RWPE2 (cell line): Measurements from ENCODE around the gene VWC2L.

Experiments
- ATAC-seq: fragments of 200-7000 bp; cut with Tn5 transposase; 3 replicates; pipeline ENCODE4 v1.9.1; 2021; ENCODE audit warnings: low read depth
- DNase-seq: peaks from one replicate; pipeline ENCODE4 v3.0.0-alpha.2; 2020; ENCODE audit warnings: low spot score
- H3K27ac ChIP-seq: fragments of 450-650 bp; 2 replicates; pipeline ENCODE4 v1.5.1; 2017; ENCODE audit warnings: mild to moderate bottlenecking; ENCODE audit not compliant: poor library complexity, severe bottlenecking
- H3K27me3 ChIP-seq: fragments of 250-450 bp; sonication (Bioruptor Pico); 2 replicates; pipeline ENCODE4 v1.5.1; 2021; ENCODE audit warnings: mild to moderate bottlenecking, moderate library complexity; ENCODE audit not compliant: insufficient read depth, poor library complexity, severe bottlenecking
- H3K36me3 ChIP-seq: fragments of 250-450 bp; sonication (Bioruptor Pico); 2 replicates; pipeline ENCODE4 v1.5.1; 2020; ENCODE audit warnings: low read depth, mild to moderate bottlenecking, moderate library complexity
- H3K4me1 ChIP-seq: fragments of 250-450 bp; sonication (Bioruptor Pico); 2 replicates; pipeline ENCODE4 v1.5.1; 2021; ENCODE audit warnings: mild to moderate bottlenecking, moderate library complexity; ENCODE audit not compliant: insufficient read depth, poor library complexity, severe bottlenecking
- H3K4me3 ChIP-seq: fragments of 250-450 bp; sonication (Bioruptor Pico); 2 replicates; pipeline ENCODE4 v1.5.1; 2021; ENCODE audit warnings: mild to moderate bottlenecking, moderate library complexity; ENCODE audit not compliant: severe bottlenecking
- H3K9me3 ChIP-seq: fragments of 250-450 bp; sonication (Bioruptor Pico); 2 replicates; pipeline ENCODE4 v1.5.1; 2021; ENCODE audit warnings: mild to moderate bottlenecking, moderate library complexity; ENCODE audit not compliant: severe bottlenecking
- CTCF ChIP-seq: fragments of 450-650 bp; IDR thresholded peaks from one replicate; pipeline ENCODE4 v1.5.1; 2017; ENCODE audit warnings: mild to moderate bottlenecking, moderate library complexity; ENCODE audit not compliant: poor library complexity, severe bottlenecking

Gene VWC2L

DNA sequence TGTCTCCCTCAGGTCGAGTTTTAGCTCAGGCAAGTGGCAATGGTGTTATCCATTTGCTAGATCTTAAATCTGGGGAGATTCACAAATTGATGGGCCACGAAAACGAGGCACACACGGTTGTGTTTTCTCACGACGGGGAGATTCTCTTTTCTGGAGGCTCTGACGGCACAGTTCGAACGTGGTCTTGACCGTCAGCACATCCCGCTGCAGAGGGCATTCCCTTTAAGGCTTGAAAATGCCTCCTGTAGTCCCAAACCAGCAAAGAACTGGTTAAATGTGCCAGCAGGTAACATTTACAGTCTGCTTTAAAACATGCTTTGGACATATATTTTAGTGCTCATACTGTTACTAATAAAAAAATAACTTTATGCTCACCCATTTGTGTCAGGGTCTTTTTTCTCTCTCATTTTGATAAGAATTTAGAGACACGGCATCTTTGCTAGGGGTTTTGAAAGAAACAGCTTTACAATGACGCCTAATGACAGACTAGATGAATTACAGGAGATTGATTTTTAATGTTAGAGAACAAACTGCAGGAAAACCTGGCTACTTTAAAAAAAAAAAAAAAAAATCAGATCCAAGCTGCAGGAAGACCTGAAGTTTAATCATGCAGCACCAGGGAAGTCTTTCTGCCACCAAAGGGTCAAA is 602 bp upstream of the VWC2L start:
- no peaks in the 10 kb centered on the region for H3K9me3 ChIP-seq
- no peak for DNase-seq
- H3K4me3 ChIP-seq, result no peak overlapping the region
- ATAC-seq, result no peak
- TF ChIP-seq CTCF, result peak; percentile 54
- H3K4me1 ChIP-seq, result no peaks in the 10 kb centered on the region
- H3K27ac ChIP-seq, result no peak overlapping the region
- H3K36me3 ChIP-seq, result no peaks in the 10 kb centered on the region
- no peaks in the 10 kb centered on the region for H3K27me3 ChIP-seq

GRCh38 chr2:214412679-214413078 is 1.8 kb downstream of the VWC2L start:
- no peak for ATAC-seq
- no peaks in the 10 kb centered on the region for H3K9me3 ChIP-seq
- no peak for TF ChIP-seq CTCF
- H3K36me3 ChIP-seq, result no peaks in the 10 kb centered on the region
- no peaks in the 10 kb centered on the region for H3K4me1 ChIP-seq
- no peak for DNase-seq
- H3K4me3 ChIP-seq, result no peak overlapping the region
- no peaks in the 10 kb centered on the region for H3K27me3 ChIP-seq
- H3K27ac ChIP-seq, result no peak overlapping the region

GRCh38 chr2:214436470-214436869 is 25.6 kb downstream of the VWC2L start:
- Histone ChIP-seq H3K4me1 (no peaks in the 10 kb centered on the region), H3K4me3 (no peak overlapping the region), H3K36me3 (no peaks in the 10 kb centered on the region), H3K9me3 (no peaks in the 10 kb centered on the region), H3K27me3 (no peaks in the 10 kb centered on the region), H3K27ac (no peak overlapping the region)
- TF ChIP-seq CTCF, result no peak
- ATAC-seq (no peak), DNase-seq (no peak)

GRCh38 chr2:214450118-214450894 is 39.5 kb downstream of the VWC2L start:
- DNase-seq (no peak), ATAC-seq (no peak)
- Histone ChIP-seq H3K27me3 (no peaks in the 10 kb centered on the region), H3K27ac (no peak overlapping the region), H3K9me3 (no peaks in the 10 kb centered on the region), H3K4me3 (no peak overlapping the region), H3K36me3 (no peaks in the 10 kb centered on the region), H3K4me1 (no peaks in the 10 kb centered on the region)
- no peak for TF ChIP-seq CTCF
